CD4-positive, alpha-beta T cell treated with Interleukin-21 for 1 hour (primary cell): ENCODE measurements around the gene PSMA7.

Source experiments
- DNase-seq: peaks from one replicate; pipeline ENCODE4 v3.0.0-alpha.2; 2020

The PSMA7 gene

DNA sequence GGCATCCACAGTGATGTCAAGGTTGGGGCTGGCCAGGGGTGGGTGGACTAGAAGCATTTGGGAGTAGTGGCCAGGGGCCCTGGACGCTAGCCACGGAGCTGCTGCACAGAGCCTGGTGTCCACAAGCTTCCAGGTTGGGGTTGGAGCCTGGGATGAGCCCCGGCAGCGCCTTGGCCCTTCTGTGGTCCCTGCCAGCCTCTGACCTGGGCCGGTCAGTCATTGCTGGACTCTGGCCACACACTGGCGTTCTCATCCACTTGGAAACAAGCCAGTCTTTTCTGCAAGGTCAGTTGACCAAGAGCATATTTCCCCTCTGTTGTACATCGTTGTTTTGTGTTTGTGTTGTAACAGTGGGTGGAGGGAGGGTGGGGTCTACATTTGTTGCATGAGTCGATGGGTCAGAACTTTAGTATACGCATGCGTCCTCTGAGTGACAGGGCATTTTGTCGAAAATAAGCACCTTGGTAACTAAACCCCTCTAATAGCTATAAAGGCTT lies 8.4 kb downstream of the PSMA7 start:
- DNase-seq, result no peak

DNA sequence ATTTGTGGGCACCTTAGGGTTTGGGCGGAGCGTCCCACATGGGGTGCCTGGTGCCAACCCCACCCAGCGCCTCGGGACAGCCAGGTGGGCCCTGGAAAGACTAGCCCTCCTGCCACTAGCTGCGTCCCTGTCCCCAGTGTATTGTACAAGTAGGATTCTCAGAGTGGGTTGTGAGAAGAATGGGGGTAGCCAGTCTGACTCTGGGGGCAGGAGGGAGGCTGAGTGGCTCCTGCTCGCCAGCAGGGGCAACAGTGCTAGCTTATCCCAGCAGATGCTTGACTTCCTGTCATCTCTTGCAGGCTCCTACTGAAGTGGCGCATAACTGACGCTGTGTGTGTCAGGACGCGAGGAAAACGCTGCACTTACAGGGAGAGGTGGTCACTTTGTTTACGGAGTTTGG lies 9.3 kb downstream of the PSMA7 start:
- DNase-seq, result no peak

DNA sequence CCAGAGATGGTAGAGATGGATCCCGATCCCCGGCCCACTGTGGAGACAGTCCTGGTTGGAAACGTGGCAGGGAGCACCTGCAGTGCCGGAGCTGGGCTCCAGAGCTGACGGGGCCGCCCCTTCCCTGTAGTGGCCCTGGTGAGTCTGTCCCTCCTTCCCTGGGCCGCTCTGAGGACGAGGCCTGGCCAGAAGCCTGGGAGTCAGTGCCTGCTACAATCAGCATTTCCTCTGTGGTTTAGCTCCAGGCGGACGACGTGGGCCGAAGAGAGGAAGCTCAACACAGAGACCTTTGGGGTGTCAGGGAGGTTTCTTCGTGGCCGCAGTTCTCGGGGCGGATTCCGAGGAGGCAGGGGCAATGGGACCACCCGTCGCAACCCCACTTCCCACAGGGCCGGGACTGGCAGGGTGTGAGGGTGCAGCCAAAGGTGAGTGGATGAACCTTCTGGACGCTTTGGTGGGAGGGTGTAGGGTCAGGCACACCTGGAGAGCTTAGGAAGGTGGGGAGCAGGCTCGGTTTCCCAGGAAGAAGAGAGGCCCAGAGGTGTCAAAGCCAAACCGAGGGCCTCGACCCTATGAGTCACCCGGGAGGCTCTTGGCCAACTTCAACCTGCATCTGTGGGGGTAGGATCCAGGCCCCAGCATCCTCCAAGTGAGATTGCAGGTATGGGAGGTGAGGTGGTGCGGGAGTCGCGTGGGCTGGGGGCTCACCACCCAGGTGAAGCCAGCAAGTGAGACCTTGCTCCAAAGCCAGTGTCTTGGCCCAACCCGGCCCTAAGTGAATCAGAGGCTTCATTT lies 9.9 kb downstream of the PSMA7 start:
- no peak for DNase-seq

DNA sequence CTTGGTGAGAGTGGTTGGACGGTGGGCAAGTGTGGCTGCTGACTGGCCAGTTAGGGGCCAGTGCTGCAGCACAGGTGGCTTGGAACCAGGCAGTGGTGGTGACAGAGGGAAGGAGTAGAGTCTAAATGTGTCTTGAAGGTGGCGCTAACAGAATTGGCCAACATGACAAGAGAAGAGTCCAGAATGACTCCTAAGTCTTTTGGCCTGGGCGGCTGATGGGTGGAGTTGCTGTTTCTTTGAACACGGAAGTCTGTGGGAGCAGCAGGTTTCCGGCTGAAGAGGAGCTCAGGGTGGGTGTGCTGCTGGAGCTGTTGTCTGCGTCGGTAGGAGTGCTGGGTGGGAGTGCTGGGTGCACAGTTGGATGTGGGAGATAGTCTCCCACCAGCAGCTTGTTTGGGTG lies 10.8 kb downstream of the PSMA7 start:
- DNase-seq, result no peak

DNA sequence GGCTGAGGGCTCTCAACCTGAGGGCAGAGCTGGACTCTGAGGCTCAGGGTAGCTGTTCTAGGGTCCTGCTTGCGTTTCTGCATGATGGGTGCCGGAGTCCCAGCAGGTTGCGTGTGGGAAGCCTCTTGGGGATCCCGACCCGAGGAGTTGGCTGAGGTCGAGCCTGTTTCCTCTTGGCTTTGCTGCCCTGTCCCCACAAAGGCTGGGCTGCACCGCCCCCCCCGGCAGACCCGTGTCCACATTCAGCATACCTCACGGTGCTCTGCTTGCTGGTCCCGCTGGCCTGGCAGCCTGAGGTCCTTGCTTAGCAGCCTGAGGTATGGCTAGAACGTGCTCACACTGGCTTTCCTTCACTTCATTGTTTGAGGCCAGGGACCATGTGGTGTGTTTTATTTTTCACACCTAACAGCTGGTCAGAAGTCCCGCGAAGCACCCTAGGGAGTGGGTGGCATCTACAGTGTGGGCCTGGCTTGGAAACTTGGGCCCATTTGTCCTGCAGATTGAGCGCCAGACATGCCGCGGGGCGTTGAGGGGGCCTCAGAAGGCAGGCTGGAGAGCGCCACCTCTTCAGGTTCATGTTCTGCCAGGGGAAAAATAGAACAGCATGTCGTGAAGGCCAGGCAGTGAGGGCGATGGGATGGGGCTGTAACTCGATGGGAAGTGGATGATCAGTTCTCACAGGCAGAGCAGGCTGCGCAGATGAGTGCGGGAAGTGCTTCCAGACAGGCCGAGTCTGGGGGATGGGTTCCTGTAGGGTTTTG lies 11.5 kb downstream of the PSMA7 start:
- DNase-seq, result no peak

DNA sequence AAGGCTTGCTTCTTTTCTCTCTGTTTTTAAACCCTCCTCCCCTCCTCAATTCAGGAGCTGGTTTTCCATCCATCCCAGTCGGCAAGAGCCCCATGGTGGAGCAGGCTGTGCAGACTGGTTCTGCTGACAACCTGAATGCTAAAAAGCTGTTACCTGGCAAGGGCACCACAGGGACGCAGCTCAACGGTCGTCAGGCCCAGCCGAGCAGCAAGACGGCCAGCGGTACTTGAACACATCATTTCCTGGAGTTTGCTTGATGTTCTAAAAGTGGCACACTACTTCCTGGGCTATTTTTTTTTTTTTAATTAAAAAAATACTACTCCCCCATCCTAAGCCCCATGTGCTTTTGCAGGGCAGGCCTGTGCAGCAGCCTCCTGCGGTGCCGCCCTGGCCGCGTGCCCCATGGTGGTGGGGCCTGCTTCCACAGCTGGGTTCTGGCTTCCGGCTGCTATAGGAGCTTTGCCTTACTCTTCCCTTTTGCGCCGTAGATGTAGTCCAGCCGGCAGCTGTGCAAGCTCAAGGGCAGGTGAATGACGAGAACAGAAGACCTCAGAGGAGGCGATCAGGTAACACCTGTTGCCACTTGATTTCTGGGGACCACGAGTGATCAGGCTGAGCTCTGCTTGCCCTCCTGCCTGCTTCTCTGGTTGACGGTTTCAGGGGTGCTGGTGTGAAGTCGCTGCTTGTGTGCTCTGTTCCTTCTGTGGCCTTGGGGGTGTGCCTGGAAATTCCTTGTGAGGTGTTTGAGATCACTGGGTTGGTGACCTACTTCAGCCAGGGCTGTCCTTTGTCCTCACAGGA lies 13.3 kb downstream of the PSMA7 start:
- DNase-seq, result no peak

DNA sequence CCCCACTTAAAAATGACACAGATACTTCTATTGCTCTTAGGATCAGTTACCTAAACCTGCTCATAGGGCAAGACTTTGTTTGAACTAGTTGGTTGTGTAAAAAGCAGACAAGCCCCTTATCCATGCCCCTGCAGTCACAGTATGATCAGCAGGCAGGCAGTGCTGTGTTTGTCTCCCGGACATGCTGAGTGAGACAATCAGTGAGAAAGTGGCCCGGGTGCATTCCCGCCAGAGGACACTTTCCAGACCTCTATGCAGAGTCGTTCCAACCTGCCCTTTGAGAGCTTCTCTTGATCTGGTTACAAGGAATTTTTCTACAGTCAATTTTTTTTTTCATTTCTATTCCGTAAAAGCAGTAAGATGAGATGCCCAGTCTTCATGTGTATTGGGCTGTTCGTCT lies 14.7 kb downstream of the PSMA7 start:
- no peak for DNase-seq

DNA sequence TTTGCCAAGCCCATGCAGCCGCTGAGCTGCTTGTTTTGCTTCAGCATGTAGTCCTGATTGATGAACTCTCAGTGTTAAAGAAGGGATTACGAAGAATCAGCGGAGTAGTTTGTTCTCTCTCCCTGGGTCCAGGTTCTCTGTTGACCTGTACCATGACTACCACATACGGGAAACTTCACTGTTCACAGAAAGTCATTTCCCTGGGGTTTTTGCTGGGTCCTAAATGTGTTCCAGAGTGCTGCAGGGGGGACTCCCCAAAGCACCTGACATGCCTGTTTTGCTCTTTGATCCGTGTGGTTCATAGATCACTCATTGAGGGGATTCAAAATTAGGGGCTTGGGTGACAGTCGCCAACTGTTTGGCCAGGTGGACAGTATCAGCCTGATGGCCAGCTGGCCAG lies 15.4 kb downstream of the PSMA7 start:
- DNase-seq, result no peak

DNA sequence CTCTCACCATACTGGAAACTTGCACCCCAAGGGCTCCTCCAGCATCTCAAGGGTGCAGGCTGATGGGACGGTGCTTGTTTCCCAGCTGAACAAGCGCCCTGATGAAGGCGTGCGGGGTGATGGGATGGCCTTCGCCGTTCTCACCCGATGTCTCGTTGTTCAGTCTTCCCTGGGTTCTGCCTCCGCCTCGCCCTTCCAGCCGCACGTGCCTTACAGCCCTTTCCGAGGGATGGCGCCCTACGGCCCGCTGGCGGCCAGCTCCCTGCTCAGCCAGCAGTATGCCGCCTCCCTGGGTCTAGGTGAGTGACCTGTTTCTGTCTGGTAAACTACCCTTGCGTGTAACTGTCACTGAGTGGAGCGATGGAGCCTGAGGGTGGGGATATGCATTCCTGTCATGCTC lies 17.1 kb downstream of the PSMA7 start:
- no peak for DNase-seq

DNA sequence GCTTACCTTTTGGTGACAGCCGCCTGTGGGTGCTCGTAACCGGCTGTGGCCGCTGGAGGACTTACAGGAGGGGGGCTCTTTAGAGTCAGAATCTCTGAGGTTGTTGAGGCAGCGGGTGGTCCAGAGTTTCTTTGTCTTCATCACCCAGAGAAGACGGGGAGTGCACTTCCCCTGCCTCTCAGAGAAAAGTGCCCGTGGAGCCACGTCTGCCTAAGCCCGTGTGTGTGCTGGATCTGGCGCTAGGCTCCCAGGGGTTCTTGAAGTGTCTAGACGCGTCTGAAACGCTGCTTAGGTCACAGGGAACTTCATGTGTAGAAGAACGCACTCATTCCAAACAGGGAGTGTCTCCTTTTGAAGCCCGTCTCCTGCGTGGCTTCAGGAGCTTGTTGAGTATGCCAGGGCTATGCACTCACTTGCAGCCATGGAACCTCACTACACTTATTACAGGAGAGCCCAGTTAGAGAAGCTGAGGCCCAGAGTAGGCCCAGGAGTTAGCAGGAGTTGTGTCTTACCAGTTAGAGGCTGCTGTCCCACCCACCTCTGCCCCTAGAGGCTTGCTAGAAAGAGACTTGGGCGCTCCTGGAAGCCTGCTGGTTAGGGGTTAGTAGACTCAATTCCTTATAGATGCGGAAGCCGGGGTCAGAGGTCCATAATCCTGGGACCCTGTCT lies 19.6 kb downstream of the PSMA7 start:
- no peak for DNase-seq

DNA sequence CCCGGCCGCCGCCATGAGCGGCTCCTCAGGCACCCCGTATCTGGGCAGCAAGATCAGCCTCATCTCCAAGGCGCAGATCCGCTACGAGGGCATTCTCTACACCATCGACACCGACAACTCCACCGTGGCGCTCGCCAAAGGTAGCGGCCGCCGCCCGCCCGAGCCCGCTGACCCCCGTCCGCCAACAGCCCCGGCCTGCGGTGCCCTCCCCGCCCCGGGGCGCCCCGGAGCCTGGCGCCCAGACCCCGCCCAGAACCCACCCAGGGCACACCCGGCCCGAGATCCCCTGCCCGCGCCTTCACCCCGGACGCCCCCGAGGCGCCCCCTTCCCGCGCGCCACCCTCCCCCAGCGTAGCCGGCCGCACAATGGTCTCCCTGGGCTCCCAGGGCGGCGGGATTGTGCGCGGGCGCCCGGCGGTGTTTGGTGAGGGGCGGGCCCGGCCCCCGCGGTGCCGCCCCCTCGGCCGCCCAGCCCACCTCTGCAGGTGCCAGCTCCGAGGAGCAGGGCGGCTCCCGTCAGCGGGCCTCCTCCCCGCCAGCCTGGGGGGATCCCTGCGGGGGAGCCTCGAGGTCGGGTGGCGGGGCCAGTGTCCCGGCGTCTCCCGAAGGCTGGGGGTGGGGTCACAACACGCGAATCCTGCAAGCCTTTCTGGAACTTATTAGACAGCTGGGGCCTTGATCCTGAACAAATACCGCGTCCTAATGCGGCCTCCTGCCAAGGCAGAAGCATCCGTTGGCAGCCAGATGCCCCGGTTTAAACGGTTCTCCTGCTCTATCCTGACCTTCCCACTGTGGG lies 20.3 kb downstream of the PSMA7 start:
- peak; percentile 48 for DNase-seq

DNA sequence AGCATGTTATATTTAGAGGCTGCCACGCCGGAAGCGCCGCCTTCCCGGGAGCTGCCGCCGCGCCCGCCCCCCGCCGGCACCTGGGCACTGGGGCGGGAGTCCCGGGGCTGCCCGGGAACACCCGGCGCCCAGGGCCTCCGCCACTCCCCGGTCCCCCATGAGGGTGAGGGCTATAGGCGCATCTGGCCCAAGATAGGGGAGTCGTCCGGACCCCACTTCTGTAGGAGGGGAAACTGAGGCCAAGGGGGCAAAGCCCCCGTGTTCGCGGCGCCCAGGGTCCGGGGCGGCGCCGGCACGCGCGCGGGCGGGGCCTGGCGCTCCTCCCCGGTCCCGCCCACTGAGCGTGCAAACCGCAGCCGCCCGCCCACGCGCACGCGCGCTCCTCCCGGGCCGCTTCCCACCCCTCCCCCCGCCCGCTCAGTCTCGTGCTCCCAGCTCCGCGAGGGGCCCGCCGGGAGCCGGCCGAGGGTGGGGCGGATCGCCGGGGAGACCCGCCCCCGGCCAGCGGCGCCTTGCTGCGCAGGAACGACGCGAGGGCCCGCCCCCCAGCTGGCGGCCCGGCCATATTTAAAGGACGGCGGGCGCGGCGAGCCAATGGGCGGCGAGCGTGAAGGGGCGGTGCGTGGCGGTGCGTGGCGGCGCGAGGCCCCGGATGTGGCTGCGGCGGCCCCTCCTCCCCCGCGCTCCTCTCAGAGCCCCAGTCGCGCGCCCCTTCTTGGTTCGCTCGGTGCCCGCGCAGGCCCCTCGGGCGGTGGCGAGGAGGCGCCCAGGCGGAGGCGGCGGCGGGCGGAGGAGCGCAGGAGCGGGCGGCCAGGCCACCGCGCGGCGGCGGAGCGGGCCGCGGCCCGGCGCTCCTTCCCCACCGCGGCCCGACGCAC lies 21.2 kb downstream of the PSMA7 start, which contains the start of gene LSM14B:
Gene LSM14B, plus strand, starts transcription at position 700 of the 878 bp plus-strand sequence. CDS start 192 bp downstream, outside the sequence.
- peak; percentile 97 for DNase-seq

DNA sequence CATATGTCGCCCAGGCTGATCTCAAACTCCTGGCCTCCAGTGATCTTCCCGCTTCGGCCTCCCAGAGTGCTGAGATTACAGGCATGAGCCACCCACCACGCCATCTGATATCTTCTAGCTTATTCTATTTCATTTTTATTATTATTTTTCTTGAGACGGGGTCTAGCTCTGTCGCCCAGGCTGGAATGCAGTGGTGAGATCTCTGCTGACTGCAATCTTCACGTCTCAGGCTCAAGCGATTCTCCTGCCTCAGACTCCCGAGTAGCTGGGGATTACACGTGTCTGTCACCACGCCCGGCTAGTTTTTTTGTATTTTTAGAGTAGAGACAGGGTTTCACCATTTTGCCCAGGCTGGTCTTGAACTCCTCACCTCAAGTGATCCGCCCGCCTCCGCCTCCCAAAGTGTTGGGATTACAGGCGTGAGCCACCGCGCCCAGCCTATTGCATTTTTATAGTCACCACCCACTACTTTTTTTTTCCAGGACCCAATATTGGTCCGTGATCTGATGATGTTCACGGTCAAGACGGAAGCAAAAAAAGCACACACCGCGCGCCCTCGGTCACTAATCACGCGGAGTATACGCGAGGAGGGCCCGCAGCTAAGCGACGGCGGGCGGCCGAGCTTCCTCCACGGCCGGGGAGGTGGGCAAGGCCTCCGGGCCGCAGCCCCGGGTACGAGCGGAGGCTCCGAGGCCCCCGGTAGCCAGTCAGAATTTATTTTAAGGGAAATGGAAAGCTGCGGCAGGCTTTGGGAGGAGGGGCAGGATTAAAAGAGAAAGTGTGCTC lies 22.0 kb downstream of the PSMA7 start:
- DNase-seq, result no peak

DNA sequence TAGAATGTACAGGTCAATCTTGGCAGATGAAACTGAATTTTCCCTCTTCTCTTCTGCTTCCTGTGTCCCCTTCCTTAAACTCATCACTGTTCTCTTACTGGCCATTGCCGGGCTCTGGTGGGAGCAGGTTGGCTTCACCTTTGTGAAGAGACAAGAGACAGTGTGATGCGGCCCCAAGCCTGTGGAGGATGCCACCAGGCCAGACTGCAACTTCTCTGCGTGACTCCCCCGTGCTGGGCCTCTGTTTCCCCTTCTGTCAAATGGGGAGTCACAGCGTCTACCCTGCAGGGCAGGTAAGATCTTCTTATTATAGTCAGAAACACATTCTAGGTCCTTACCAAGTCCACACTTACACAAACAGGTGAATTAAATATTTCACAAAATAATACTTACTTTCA lies 22.8 kb downstream of the PSMA7 start:
- DNase-seq, result no peak

DNA sequence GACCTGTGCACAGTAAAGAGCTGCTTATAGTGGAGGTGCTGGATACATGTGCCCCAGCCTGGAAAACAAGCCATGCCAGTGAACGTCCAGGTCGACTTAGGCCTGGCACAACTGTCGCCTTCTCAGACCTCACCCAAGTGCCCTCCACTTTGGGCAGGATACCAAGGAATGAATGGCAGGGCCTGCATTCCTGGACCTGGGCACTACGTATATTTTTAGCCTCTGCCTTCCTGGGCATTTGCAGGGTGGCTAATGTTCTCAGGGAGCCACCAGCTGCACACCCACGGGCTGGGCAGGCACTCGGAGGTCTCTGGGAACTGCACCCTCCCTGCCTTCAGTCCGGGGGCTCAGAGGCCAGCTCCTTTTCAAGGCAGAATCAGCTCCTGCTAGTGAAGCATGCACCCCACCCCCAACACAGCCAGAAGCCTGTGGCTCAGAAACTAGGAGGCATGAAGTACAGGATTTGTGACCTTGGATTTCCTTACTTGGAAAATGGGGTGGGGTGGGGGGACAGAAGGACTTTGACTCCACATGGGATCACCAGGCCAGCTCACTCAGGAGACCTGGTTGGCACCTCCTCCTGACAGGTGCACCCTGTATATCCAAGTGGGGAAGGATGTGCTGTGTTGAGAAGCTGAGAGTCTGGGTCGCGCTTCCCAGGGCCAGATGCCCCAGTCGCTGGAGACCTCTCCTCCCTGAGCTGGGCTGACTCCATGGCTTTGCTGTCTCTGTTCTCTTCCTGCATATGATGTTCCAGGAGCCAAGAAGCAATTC lies 23.4 kb downstream of the PSMA7 start:
- DNase-seq, result no peak

DNA sequence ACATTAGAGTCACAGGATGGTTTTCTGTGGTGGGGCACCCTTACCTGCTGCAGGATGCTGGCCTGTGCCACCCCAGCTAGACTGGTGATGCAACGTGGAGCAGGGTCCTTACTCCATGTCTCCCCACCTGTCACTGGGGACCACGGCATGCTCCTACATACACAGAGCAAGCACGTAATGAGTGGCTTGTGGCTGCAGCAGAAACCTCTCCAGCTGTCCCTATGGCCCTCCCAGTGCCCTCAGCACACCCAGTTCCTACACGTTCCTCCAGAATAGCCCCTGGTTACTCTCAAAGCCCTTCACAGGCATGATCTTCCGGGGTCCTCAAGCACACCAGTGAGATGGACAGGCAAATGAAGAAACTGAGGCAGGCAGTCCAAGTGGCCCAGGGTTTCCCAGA lies 24.1 kb downstream of the PSMA7 start:
- DNase-seq, result no peak

DNA sequence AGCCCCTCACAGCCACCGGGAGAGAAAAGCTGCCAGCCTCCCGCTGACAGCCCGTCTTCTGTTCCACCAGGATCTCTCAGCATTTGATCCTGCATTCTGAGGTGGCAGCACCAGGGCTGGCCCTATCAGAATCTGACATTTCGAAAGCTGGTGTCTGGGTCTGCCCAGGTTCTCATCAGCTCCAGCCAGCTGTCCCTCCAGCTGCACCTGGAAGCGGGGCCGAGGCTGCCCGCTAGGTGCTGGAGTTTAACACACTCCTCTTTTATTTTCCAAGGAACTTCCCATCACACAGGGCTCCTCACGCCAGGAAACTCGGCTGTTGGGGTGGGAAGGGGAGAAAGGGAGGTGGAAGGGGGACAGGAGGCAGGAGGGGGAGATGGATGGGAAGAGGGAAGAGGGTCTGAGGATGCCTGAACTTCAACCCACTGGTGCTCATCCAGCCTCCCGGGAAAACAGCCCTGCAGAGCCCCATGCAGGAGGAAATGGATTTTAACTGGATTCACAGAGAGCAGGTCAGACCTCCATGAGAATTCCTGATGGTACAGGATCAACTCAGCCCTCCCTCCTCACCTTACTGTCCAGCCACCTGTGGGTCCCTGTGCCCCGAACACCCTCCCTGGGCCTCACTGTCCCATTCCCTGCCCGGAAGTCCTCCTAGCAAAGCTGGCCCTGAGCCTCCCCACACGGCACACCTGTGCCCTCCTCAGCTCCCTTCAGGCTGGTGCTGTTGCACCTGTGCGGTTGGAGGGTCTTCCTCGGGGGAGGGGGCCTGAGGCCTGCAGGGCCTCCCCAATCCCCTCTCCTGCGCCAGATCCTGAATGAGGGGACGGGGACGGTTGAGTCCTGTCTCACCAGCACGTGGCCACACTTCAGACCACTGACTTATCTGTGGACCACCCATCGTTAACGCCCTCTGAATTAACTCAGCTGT lies 24.8 kb downstream of the PSMA7 start:
- DNase-seq, result no peak

DNA sequence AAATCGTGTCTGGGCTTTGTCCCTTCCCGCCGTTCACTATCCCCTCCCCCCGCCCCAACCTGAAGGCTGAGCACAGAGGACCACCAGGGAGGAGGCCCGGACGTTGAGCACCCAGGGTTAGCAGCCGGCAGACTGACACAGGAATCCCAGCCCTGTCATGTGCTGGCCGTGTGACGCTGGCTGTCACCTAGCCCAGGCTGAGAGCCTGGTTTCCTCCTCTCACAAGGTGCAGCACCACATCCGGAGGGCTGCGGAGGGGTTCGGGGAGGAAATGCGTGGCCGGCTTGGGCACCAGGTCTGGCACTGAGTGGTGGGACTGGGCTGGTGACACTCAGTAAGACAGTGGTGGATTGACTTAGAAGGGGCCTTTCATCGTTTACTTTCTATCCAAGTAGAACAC lies 25.5 kb downstream of the PSMA7 start:
- DNase-seq, result peak; percentile 84
